Measurements from ENCODE around the gene PCDH9.

Gene PCDH9

GRCh38 chr13:67075239-67075638, 154.9 kb downstream of the PCDH9 start:
- no peak for DNase-seq

GRCh38 chr13:67071918-67072598, 158.1 kb downstream of the PCDH9 start:
- DNase-seq: no peak

- DNase-seq: no peak
Observed at GRCh38 chr13:67070306-67070705, 159.8 kb downstream of the PCDH9 start.

GRCh38 chr13:67069117-67069767, 160.9 kb downstream of the PCDH9 start:
- no peak for DNase-seq

- DNase-seq: no peak
Observed at GRCh38 chr13:67064920-67065319, 165.2 kb downstream of the PCDH9 start.

GRCh38 chr13:67063036-67063435, 167.1 kb downstream of the PCDH9 start:
- DNase-seq: no peak

- no peak for DNase-seq
Observed at GRCh38 chr13:67062160-67062559, 168.0 kb downstream of the PCDH9 start.

GRCh38 chr13:67061750-67062149, 168.4 kb downstream of the PCDH9 start:
- DNase-seq: no peak

GRCh38 chr13:67052550-67053490, 177.3 kb downstream of the PCDH9 start:
- no peak for DNase-seq

GRCh38 chr13:67049744-67050143, 180.4 kb downstream of the PCDH9 start:
- no peak for DNase-seq

GRCh38 chr13:67048821-67049150, 181.3 kb downstream of the PCDH9 start:
- no peak for DNase-seq

GRCh38 chr13:67048084-67048820, 181.9 kb downstream of the PCDH9 start:
- no peak for DNase-seq

GRCh38 chr13:67045357-67045756, 184.8 kb downstream of the PCDH9 start:
- no peak for DNase-seq

GRCh38 chr13:67043901-67044300, 186.2 kb downstream of the PCDH9 start:
- no peak for DNase-seq

GRCh38 chr13:67042556-67042955, 187.6 kb downstream of the PCDH9 start:
- no peak for DNase-seq

GRCh38 chr13:67036699-67037457, 193.3 kb downstream of the PCDH9 start:
- no peak for DNase-seq

GRCh38 chr13:67033170-67033569, 197.0 kb downstream of the PCDH9 start:
- DNase-seq: no peak

- DNase-seq: no peak
Observed at GRCh38 chr13:67023130-67023876, 206.8 kb downstream of the PCDH9 start.

GRCh38 chr13:67018775-67019174, 211.4 kb downstream of the PCDH9 start:
- DNase-seq: no peak

GRCh38 chr13:67017276-67017675, 212.9 kb downstream of the PCDH9 start:
- DNase-seq: no peak

- DNase-seq: no peak
Observed at GRCh38 chr13:67015976-67016600, 214.0 kb downstream of the PCDH9 start.

All from RPMI8226 (cell line).